Inflammatory macrophage treated with lipopolysaccharide for 1 hour (primary cell): ENCODE measurements around the gene ARHGEF25.
"Not testable (repeated sequence)": the region's sequence is repeated elsewhere in the genome, so short reads cannot be mapped to it uniquely, and the experiment has no call there.

Experiments
- DNase-seq, 2 donors: peaks; one replicate each; pipeline ENCODE4 v3.0.0-alpha.2; 2020 to 2022

ARHGEF25 gene

DNA sequence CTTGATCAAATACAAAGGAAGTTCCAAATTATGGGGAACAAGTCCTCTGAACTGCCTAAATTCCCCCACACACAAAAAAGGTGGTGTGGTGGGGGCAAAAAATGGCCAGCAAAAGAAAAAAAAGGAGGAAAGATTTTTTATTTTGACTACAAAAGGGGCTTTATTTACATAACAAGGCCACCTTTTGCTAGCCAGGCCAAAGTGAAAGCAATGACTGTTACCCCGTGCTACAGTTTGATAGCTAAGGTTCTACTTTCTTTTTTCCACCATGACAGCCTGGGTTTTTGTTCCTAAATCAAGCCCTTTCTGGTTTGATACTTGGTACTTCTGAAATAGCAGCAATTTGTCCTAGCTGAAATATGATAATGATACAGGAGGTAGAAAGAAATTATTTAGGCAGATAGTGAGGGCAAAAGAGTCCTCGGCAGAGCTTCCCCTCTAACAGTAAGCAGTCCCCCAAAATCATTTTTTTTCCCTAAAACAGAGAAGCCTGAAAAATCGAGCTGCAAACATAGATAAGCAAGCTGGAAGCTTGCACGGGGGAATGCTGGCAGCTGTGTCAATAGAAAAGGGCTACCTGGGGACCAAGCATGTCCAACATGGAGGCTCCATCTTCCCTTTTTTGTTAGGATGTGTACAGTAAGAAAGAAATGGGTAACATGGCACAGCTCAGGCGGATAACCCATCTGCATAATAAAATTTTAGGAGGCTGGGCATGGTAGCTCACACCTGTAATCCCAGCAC lies 30.6 kb downstream of the ARHGEF25 start:
- DNase-seq, result no peak

DNA sequence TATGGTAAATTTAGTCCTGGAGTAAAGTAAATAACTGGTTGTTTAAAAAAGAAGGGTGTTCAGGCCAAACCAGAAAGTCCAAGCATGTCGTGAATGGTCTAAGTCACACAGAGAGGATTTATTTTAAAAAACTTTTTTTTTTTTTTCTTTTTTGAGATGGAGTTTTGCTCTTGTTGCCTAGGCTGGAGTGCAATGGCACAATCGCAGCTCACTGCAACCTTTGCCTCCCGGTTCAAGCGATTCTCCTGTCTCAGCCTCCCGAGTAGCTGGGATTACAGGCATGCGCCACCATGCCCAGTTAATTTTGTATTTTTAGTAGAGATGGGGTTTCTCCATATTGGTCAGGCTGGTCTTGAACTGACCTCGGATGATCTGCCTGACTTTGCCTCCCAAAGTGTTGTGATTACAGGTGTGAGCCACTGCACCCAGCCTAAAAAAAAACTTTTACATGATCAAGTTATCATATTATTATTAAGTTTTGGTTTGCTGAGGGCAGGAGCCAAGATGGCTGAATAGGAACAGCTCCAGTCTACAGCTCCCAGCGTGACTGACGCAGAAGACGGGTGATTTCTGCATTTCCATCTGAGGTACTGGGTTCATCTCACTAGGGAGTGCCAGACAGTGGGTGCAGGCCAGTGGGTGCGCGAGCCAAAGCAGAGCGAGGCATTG lies 34.9 kb downstream of the ARHGEF25 start:
- DNase-seq, result not testable (repeated sequence)

DNA sequence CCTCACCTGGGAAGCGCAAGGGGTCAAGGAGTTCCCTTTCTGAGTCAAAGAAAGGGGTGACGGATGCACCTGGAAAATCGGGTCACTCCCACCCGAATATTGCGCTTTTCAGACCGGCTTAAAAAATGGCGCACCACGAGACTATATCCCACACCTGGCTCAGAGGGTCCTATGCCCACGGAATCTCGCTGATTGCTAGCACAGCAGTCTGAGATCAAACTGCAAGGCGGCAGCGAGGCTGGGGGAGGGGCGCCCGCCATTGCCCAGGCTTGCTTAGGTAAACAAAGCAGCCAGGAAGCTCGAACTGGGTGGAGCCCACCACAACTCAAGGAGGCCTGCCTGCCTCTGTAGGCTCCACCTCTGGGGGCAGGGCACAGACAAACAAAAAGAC lies 35.4 kb downstream of the ARHGEF25 start:
- DNase-seq, result not testable (repeated sequence)

DNA sequence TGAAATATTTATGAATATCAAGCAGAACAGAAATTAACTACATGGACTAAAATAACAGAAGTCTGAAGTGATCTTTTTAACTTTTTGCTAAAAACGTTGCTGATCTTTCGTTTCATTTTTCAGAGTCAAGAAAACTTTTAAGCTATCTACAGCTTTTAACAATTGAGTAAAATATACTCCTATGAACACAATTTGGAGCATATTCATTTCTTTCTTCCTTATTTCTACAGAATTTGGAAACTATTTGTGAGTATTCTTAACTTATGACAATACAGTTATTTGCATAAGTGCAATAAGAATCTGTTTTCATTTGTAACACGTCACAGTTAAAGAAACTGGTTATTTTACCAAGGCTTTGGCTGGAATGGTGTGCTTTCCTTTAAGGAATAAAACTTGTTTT lies 42.8 kb downstream of the ARHGEF25 start:
- DNase-seq, result no peak

DNA sequence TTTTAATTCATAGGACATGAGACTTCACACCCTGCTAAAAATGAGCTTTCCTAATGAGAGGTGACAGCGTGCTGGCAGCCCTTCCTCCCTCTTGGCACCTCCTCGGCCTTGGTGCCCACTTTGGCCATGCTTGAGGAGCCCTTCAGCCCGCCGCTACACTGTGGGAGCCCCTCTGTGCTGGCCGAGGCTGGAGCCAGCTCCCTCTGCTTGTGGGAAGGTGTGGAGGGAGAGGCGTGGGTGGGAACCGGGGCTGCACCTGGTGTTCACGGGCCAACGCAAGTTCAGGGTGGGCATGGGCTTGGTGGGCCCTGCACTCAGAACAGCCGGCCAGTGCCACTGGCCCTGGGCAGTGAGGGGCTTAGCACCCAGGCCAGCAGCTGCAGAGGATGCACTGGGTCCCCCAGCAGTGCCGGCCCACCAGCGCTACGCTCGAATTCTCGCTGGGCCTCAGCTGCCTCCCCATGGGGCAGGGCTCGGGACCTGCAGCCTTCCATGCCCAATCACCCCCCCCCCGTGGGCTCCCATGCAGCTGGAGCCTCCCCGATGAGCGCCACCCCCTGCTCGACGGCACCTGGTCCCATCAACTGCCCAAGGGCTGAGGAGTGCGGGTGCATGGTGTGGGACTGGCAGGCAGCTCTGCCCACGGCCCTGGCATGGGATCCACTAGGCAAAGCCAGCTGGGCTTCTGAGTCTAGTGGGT lies 44.5 kb downstream of the ARHGEF25 start:
- no peak for DNase-seq

DNA sequence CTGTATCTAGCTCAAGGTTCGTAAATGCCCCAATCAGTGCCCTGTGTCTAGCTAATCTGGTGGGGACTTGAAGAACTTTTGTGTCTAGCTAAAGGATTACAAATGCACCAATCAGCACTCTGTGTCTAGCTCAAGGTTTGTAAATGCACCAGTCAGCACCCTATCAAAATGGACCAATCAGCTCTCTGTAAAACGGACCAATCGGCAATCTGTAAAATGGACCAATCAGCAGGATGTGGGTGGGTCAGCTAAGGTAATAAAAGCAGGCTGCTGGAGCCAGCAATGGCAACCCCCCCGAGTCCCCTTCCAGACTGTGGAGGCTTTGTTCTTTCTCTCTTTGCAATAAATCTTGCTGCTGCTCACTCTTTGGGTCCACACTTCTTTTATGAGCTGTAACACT lies 45.2 kb downstream of the ARHGEF25 start:
- DNase-seq, result not testable (repeated sequence)

DNA sequence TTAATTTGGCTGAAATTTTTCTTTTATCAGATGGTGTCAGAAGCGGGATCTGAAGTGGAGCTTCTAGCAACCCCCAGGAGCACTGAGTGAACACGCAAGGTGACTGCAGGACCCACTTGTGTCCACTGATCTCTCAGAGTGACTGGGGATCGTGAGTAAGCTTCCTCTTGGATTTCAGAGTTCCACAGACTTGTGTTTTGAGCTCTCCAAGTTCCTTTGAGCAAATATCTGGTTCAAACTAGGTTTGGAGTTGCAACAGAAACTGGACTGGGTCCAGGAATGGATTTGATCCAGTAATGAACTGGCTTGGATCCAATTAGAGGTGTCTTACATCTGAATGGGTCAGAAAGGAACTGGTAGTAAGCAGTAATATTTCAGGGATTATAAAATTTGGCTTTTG lies 46.5 kb downstream of the ARHGEF25 start:
- no peak for DNase-seq

DNA sequence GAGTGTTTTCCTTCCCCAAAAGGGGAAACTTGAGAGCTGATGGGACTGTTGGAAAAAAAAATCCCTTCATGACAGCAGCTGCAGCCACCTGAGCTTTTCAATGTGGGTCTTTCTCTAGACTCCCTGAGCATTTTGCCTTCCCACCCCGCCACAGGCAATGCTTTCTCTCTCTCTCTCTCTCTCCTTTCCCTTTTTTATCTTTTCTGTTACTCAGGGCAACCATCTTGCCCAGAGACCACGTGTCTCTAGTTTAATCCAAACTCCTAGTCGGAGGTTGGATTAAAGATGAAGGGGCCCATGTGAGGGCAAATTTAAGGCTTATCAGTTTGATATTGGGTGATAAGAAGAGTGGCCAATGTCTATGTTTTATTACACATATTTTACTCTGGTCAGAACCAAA lies 47.7 kb downstream of the ARHGEF25 start:
- no peak for DNase-seq

DNA sequence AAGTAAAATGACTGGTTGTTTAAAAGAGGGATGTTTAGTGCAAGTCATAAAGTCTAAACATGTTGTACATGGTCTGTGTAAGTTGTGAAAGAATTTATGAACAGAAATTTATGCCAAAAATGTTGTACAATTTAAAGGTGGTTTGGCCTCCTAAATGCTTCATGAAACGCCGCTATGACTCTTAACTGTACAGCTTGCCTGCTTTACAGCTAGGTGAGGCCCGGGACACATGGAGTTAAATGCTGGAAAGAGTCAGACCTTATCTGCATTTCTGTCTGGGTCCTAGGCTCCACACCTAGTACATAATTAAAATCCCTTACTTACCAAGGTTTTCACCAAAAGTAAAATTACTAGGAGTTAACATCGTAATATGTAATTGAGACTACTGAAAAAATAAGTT lies 50.1 kb downstream of the ARHGEF25 start:
- DNase-seq, result no peak

DNA sequence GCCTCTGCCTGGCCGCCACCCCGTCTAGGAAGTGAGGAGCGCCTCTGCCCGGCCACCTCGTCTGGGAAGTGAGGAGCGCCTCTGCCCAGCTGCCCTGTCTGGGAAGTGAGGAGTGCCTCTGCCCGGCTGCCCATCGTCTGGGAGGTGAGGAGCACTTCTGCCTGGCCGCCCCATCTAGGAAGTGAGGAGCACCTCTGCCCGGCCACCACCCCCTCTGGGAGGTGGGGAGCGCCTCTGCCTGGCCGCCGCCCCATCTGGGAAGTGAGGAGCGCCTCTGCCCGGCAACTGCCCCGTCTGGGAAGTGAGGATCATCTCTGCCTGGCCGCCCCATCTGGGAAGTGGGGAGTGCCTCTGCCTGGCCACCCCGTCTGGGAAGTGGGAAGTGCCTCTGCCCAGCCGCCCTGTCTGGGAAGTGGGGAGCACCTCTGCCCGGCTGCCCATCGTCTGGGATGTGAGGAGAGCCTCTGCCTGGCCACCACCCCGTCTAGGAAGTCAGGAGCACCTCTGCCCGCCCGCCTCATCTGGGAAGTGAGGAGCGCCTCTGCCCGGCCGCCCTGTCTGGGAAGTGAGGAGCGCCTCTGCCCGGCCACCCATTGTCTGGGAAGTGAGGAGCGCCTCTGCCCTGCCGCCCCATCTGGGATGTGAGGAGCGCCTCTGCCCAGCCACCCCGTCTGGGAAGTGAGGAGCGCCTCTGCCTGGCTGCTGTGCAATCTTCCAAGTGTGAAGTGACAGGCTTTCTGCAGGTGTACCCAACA lies 54.0 kb downstream of the ARHGEF25 start:
- not testable (repeated sequence) for DNase-seq
